ENCODE data around the gene CARS1.

CARS1 gene

DNA sequence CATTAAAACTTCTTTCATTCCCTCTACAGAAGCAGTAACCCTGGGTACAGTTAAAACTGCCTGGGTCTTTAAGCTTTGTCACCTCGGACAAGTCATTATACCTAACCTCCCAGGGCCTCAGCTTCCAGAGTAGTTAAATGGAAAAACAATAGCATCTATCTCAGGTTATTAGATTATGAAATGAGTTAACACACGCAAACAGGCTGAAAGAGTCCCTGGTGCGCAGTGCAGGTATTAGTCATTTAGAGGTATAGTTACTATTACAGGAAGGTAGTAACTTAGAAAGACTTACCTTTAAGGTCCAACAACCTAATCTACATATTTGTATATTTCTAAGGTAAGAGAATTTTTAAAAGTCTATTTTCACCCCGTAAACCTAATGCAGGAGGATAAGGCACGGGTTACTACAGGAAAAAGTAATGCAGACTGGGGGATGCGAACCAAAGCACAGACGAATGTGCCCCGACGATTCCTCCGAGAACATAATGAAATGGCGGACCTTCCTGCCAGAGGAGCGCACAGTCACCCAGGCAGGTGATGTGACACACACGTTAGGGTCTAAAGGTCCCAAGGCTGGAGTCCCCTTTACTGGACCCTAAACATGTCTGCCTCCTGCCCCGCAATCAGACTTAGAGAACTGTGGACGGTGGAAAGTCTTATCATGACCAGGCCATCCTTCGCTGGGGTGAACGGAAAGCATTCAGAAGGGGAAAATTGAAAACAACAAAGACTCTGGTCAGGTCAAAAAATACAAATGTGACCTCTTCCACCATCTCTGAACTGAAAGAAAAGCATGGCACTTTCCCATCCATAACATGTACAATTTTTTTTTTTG is 66.4 kb downstream of the CARS1 start:
- DNase-seq, result peak; percentile 59

DNA sequence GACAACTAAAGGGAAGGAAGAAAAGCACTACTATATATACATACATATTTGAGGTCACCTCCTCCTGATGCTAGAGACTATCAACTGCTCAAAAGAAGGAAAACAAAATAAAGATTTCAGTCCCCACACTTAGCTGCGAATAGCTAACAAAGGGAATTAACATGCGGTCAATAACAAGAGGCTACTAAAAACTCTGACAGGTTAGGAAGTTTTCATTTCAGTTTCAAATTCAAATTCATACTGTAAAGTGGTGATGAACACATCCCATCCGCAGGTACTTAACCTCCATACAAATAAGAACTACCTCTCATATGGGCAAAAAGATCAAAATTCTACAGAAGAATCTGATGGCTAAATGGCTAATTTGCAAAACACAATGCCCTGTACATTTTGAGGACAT is 67.7 kb downstream of the CARS1 start:
- DNase-seq, result no peak

- no peak for DNase-seq
These were observed 68.2 kb downstream of the CARS1 start for GRCh38 chr11:2989006-2989405.

DNA sequence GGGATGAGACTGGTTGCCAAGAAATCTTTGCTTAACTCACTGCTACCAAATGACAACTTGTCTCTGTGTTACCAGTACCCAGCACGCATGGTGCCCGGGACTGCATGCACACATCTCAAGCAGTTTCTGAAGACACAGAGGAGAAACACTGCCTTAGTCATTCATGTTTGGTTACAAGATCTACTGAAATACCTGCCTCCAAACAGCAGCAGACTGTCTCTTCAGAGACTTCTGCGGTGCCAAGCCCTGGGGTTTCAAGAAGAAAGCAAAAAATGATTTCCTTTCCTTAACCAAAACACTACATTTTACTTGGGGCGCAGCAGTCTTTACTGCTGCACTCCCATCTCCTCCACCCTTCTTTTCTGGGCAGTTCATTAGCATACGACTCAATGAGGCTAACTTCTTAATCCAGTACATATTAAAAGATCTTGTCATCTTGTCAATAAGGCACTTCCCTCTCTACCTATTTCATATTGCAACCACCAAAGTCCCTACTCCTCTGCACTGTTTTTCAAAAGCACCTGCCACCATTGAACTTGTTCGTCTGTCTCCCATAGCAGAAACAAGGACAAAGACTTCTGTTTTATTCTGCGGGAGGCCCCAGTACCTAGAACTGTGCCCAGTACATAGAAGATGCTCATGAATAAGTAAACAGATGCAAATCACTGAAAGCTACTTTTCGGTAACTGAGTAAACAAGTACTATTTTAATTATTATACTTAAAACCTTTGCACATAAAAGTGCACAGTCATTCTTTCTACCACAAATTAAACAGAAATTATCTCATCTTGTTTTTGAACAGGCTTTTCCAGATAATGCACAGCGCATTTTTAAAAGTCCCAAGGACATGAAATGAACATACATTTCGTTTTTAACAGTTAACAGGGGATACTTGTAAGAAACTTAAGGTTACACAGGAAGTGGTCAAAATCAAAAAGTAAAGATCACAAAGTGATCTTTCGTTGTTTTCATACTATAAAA is 69.1 kb downstream of the CARS1 start:
- no peak for DNase-seq

GRCh38 chr11:2983908-2984307 is 73.3 kb downstream of the CARS1 start:
- DNase-seq, result no peak

- DNase-seq, result no peak
These were observed 75.0 kb downstream of the CARS1 start for GRCh38 chr11:2982214-2982613.

DNA sequence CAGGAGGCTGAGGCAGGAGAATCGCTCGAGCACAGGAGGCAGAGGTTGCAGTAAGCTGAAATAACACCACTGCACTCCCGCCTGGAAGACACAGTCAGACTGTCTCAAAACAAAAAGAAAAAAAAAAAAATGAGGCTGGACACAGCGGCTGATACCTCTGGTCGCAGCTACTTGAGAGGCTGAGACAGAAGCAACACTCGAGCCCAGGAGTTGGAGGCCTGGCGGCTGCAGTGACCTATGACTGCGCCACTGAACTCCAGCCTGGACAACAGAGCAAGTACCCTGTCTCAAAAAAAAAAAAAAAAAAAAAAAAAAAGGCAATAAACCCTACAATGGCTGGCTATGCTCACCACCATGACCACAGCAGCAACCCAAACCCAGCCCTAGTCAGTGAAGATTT is 76.1 kb downstream of the CARS1 start:
- no peak for DNase-seq

GRCh38 chr11:2980168-2980840 is 76.9 kb downstream of the CARS1 start:
- DNase-seq, result no peak

- DNase-seq, result no peak
These were observed 80.1 kb downstream of the CARS1 start for GRCh38 chr11:2977113-2977512.

DNA sequence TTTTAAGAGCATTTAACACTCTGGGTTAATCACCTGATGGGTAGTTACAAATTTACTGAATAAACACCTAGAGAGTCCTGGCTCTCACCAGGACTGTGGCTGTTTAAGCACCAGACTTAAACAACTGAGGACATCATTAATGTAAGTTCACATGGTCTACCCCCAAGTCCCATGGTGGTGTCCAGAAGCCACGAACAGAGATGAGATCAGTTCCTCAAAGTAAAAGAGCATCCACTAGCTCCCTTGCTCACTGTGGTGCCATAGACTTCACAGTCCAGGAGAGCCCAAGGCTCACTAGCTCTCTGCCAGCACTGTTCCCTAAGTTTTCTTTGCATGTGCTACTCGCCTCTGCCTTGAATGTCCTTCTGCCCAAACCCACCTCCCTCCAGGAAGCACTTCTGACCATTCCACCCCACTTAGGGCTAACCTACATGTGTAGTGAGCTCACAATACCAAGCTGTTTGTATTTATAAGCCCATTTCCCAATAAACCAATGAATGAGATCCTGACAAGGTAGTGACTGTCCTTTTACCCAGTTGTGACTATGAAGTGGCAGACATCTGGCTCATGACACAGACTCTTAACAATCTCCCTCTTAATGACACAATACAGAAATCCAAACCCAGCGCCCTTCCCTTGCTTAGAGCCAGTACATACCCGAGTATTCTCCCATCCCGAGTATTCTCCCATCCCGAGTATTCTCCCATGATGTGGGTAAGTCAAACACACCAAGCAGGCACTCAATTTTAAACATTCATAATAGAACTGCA is 80.7 kb downstream of the CARS1 start:
- no peak for DNase-seq

- no peak for DNase-seq
These were observed 81.6 kb downstream of the CARS1 start for GRCh38 chr11:2975594-2975993.

DNA sequence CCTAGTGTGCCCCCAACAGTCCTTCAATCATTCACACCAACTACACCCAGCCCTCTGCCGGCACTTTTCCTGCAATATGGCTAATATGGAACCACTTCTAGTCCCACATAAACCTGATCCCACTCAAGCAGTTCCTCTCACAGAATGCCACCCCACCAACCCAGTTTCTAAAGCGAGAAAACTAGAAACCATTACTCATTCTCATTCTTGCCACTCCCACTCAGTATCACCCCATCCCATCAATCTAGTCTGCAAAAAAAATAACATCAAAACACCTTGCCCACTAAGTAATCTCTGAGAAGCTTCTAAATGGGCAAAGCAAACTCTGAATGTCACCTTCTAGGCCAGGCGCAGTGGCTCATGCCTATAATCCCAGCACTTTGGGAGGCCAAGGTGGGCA is 83.0 kb downstream of the CARS1 start:
- DNase-seq, result no peak

- no peak for DNase-seq
These were observed 88.8 kb downstream of the CARS1 start for GRCh38 chr11:2968341-2968900.

DNA sequence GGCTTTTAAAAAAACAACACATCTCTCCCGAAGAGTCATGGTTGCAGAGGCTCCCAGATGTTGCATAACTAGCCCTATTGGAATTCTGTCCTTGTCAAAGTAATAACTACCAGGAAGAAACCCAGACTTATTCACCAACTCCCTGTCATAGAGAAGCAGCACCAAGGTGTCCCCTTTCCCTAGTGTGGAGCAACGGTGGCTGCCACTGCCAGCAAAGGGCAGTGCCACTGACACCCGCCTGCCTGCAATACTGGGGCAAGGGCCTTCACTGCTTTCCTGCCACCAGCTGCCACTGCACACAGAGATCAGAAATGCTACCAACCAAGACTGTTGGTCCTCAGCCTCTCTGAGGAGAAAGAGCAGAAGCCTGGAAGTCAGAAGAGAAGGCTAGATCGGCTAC is 92.4 kb downstream of the CARS1 start:
- no peak for DNase-seq

- DNase-seq, result no peak
These were observed 93.5 kb downstream of the CARS1 start for GRCh38 chr11:2963761-2964160.

DNA sequence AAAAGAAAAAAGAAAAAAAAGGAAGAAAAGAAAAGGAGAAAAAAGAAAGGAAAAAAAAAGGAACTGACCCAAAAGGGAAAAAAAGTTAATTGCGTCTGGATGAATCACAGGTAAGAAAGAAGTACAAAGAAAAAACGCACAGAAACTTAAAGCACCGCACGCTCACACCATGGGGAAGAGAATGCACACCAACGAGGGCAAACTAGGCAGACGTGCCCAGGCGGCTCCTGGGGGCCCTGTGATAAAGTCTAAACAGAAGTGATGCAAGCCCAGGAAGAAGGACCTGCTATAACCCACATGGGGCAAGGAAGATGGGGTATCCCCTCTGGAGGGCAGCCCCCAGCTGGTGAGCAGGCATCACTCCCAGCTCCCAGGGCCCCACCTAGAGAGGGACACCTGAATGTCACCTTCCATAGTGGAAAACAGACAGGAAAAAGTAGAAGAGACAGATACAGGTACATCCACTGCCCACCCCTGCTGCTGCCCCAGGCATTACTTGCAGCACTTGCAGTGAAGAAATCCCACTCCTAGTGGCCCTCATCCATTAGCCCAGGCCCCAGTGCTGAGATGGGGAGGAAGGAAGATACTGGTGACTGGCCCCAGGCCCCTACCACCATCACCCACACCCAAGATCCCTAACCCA is 94.0 kb downstream of the CARS1 start:
- DNase-seq, result no peak

- DNase-seq, result no peak
These were observed 96.1 kb downstream of the CARS1 start for GRCh38 chr11:2961080-2961479.

DNA sequence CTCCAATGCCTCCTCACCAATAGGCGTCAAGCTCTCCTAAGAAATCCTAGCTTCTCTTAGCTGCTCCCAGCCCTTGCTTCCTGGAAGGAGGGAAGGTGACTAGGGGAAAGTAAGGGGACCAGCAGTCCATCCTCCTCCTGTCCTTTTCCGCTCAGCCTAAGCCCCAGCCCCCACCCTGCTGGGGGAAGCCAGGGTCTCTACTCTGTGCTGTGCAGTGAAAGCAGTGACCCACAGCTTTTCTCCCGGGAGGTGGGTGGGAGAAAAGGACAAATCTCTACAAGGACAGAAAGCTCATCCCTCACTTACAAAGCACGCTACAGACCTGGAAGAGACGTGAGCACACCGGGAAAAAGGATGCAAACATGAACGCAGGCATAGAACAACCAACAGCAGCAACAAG is 97.1 kb downstream of the CARS1 start:
- no peak for DNase-seq

DNA sequence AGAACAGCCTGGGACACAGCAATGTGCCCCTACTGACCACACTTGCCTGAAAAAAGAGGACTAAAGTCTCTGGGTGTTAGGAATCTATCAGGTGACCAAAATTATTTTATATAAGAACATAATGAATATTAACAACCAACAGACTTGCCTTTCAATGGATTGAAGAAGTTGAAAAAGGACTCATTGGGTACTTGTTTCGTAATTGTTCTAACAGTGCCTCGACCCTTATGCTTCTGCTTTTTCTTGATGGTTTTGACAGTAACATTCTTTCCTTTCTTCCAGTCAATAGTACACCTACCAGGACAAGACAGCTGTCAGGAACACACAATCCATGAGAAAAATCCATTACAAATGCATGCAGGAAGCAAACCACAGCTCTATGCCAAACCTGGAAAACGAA is 99.0 kb downstream of the CARS1 start:
- DNase-seq, result no peak

- DNase-seq, result no peak
These were observed 101.2 kb downstream of the CARS1 start for GRCh38 chr11:2955906-2956476.

DNA sequence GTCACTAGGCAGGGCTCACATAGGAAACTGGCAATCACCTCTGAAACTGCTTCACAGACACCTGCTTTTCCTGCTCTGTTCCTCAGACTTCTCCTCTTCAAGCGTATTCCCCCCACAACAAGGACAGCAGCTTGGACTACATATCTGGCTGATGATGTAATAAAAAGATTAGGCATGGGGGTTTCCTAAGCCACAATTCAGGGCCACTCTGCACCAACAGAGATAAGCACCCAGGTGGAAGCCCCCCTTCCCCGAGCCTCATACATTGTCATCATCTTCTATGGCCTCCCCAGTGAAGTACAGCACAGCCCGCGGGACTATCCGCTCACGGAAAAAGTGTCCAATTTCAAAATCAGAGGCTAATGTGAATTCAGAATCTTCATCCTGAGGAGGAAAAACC is 103.0 kb downstream of the CARS1 start:
- DNase-seq, result no peak

All from activated CD4-positive, CD25-positive, alpha-beta regulatory T cell treated with anti-CD3 and anti-CD28 coated beads, Interleukin-2, amount 50 U/mL, for 72 hours (primary cell).